ENCODE data around the gene LONP1.

DNA sequence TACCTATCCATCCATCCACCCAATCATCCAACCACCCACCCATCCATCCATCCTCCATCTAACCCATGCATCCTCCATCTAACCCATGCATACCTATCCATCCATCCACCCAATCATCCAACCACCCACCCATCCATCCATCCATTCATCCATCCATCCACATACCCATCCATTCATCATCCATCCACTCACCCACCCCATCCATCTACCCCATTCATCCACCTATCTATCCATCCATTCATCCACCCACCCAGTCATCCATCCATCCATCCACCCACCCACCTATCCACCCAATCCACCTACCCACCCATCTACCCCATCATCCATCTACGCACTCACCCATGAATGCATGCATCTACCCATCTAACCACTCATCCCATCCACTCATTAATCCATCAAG, 46.2 kb downstream of the LONP1 start:
- TF ChIP-seq, protein P1, sequence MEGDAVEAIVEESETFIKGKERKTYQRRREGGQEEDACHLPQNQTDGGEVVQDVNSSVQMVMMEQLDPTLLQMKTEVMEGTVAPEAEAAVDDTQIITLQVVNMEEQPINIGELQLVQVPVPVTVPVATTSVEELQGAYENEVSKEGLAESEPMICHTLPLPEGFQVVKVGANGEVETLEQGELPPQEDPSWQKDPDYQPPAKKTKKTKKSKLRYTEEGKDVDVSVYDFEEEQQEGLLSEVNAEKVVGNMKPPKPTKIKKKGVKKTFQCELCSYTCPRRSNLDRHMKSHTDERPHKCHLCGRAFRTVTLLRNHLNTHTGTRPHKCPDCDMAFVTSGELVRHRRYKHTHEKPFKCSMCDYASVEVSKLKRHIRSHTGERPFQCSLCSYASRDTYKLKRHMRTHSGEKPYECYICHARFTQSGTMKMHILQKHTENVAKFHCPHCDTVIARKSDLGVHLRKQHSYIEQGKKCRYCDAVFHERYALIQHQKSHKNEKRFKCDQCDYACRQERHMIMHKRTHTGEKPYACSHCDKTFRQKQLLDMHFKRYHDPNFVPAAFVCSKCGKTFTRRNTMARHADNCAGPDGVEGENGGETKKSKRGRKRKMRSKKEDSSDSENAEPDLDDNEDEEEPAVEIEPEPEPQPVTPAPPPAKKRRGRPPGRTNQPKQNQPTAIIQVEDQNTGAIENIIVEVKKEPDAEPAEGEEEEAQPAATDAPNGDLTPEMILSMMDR (IDR thresholded peaks at IDR 0.05; ENCODE audit: insufficient read depth, low read length, poor library complexity, severe bottlenecking) = no peak
- TF ChIP-seq EZH2phosphoT487 (conservative IDR thresholded peaks at IDR 0.05; ENCODE audit: low read length) = no peak

All from SU-DHL-6 (cell line).